CD14-positive monocyte (primary cell): ENCODE measurements around the gene PLPPR4. TPM values are rescaled to one million over a fixed set of nuclear protein-coding genes. Genes with fewer than 3 reads are reported as not detected.

Source experiments
- DNase-seq, 3 donors: peaks; one replicate each; pipeline ENCODE4 v3.0.0-alpha.2; 2011 to 2022
- H2AFZ ChIP-seq: 2 replicates; pipeline ENCODE4 v1.6.0; 2012; ENCODE audit warnings: mild to moderate bottlenecking, low read depth, low read length, inconsistent platforms; ENCODE audit not compliant: insufficient read depth, poor library complexity, severe bottlenecking
- H3K27ac ChIP-seq, 2 donors: 1 replicate in 1 of 2; 2 replicates in 1 of 2; pipeline ENCODE4 v1.5.1; 2012 to 2013; ENCODE audit warnings: low read length in 2 of 2, control low read depth in 1 of 2, inconsistent platforms in 1 of 2, low read depth in 1 of 2, mild to moderate bottlenecking in 1 of 2
- H3K27me3 ChIP-seq, 2 donors: one replicate each; pipeline versions ENCODE4 v1.6.0 to v1.6.1; 2011 to 2013; ENCODE audit warnings: low read length in 2 of 2; ENCODE audit not compliant: control insufficient read depth in 2 of 2, insufficient read depth in 2 of 2
- H3K36me3 ChIP-seq, 2 donors: replicated peaks in 1 of 2; 1 replicate in 1 of 2; 2 replicates in 1 of 2; pipeline versions ENCODE4 v1.5.1 to v1.6.1; 2012 to 2013; ENCODE audit warnings: low read length in 2 of 2, control low read depth in 1 of 2, inconsistent platforms in 1 of 2, mild to moderate bottlenecking in 1 of 2; ENCODE audit not compliant: insufficient read depth in 2 of 2, control insufficient read depth in 1 of 2
- H3K4me1 ChIP-seq, 2 donors: 1 replicate in 1 of 2; 2 replicates in 1 of 2; pipeline versions ENCODE4 v1.5.1 to v1.6.1; 2012 to 2013; ENCODE audit warnings: low read length in 2 of 2, control low read depth in 1 of 2, inconsistent platforms in 1 of 2, mild to moderate bottlenecking in 1 of 2, moderate library complexity in 1 of 2; ENCODE audit not compliant: insufficient read depth in 2 of 2, control insufficient read depth in 1 of 2
- H3K4me2 ChIP-seq: replicated peaks from 2 replicates; pipeline ENCODE3; 2012; ENCODE audit warnings: low read length, moderate library complexity, mild to moderate bottlenecking; ENCODE audit not compliant: poor library complexity, severe bottlenecking; ENCODE audit errors: extremely low read depth
- H3K4me3 ChIP-seq, 3 experiments: fragments of 200-600 bp in 1 of 3; sonication (generic) in 1 of 3; replicated peaks in 1 of 3; 1 replicate in 2 of 3; 2 replicates in 1 of 3; pipeline ENCODE4 v1.5.1; 2011 to 2013; ENCODE audit warnings: low read length in 3 of 3, mild to moderate bottlenecking in 3 of 3, control low read depth in 2 of 3, low read depth in 2 of 3, inconsistent platforms in 1 of 3, moderate library complexity in 1 of 3
- H3K79me2 ChIP-seq: 2 replicates; pipeline ENCODE4 v1.6.0; 2012; ENCODE audit warnings: mild to moderate bottlenecking, control low read depth, inconsistent platforms, low read length, moderate library complexity; ENCODE audit not compliant: insufficient read depth
- H3K9ac ChIP-seq: 2 replicates; pipeline ENCODE4 v1.6.0; 2017; ENCODE audit warnings: low read length, mild to moderate bottlenecking; ENCODE audit not compliant: insufficient read depth, poor library complexity, severe bottlenecking
- H3K9me3 ChIP-seq, 2 donors: replicated peaks in 1 of 2; 1 replicate in 1 of 2; 2 replicates in 1 of 2; pipeline versions ENCODE4 v1.5.1 to v1.6.1; 2012 to 2013; ENCODE audit warnings: low read length in 2 of 2, control low read depth in 1 of 2; ENCODE audit not compliant: control insufficient read depth in 1 of 2, insufficient read depth in 1 of 2
- H4K20me1 ChIP-seq: 2 replicates; pipeline ENCODE4 v1.6.0; 2012; ENCODE audit warnings: mild to moderate bottlenecking, low read length, control low read depth, moderate library complexity; ENCODE audit not compliant: insufficient read depth
- H3K27ac Mint-ChIP-seq, 7 donors: one replicate each; pipeline ENCODE4 v1.8.0; 2020; ENCODE audit warnings: mild to moderate bottlenecking in 7 of 7, mixed read lengths in 7 of 7, moderate library complexity in 6 of 7, inconsistent platforms in 2 of 7
- H3K27me3 Mint-ChIP-seq, 3 donors: one replicate each; pipeline ENCODE4 v1.8.0; 2021 to 2022; ENCODE audit warnings: low read depth in 3 of 3, mild to moderate bottlenecking in 3 of 3, mixed read lengths in 3 of 3, moderate library complexity in 3 of 3, inconsistent platforms in 1 of 3
- H3K36me3 Mint-ChIP-seq, 2 donors: one replicate each; pipeline ENCODE4 v1.8.0; 2020; ENCODE audit warnings: mixed read lengths in 2 of 2, inconsistent platforms in 1 of 2, mild to moderate bottlenecking in 1 of 2
- H3K4me1 Mint-ChIP-seq: one replicate; pipeline ENCODE4 v1.8.0; 2020; ENCODE audit warnings: mild to moderate bottlenecking, mixed read lengths
- H3K4me3 Mint-ChIP-seq, 2 donors: one replicate each; pipeline ENCODE4 v1.8.0; 2020; ENCODE audit warnings: mild to moderate bottlenecking in 2 of 2, mixed read lengths in 2 of 2, moderate library complexity in 1 of 2
- H3K9me3 Mint-ChIP-seq, 7 donors: one replicate each; pipeline ENCODE4 v1.8.0; 2020 to 2022; ENCODE audit warnings: mixed read lengths in 7 of 7, mild to moderate bottlenecking in 6 of 7, moderate library complexity in 6 of 7, inconsistent platforms in 2 of 7
- WGBS: methylation state at CpG from one replicate; pipeline ENCODE4 v1.1.5; 2013; ENCODE audit warnings: missing lambda C conversion rate; ENCODE audit not compliant: insufficient coverage; 5-methylcytosine and 5-hydroxymethylcytosine counted together
- intact Hi-C, 2 donors: fragments of 100-400 bp; cut with micrococcal nuclease; formaldehyde crosslinking; loops; one replicate each; pipeline versions ENCODE4 v1.15.0 to v1.15.1; 2023
- polyA plus RNA-seq, 3 donors: library from polyadenylated mRNA; depleted of rRNA in 1 of 3; unstranded in 2 of 3; stranded (reverse) in 1 of 3; fragments of 300-500 nt in 2 of 3; fragments of >200 nt in 1 of 3; fragmentation: Illumina TruSeq in 2 of 3; gene quantifications; 1 replicate in 2 of 3; 2 replicates in 1 of 3; pipeline ENCODE4 v1.2.3, GENCODE V29; 2012 to 2021
- TF ChIP-seq, protein P1 (sequence below): fragments of 200-600 bp; IDR thresholded peaks from one replicate; pipeline ENCODE4 v1.8.0; 2022; ENCODE audit warnings: antibody characterized with exemption, mild to moderate bottlenecking

PLPPR4 gene
- polyA plus RNA-seq, 3 donors: not detected

- H3K4me1 Mint-ChIP-seq: no peaks in the 10 kb centered on the region
- peaks cover 0 to 5% (median 0%) of the 10 kb centered on the region in 7 donors for H3K9me3 Mint-ChIP-seq
- no CpG with 5 or more reads among the region's 1 CpG for WGBS
- no peaks in the 10 kb centered on the region for H3K36me3 Mint-ChIP-seq
- no peaks in the 10 kb centered on the region for H3K79me2 ChIP-seq
- H3K36me3 ChIP-seq: no peaks in the 10 kb centered on the region
- H2AFZ ChIP-seq: no peak overlapping the region
- H3K27me3 ChIP-seq: no peaks in the 10 kb centered on the region
- H3K9me3 ChIP-seq: no peaks in the 10 kb centered on the region
- H3K4me3 Mint-ChIP-seq: no peak overlapping the region
- intact Hi-C loops: no loop called here
- no peak overlapping the region for H3K4me3 ChIP-seq
- TF ChIP-seq, protein P1, sequence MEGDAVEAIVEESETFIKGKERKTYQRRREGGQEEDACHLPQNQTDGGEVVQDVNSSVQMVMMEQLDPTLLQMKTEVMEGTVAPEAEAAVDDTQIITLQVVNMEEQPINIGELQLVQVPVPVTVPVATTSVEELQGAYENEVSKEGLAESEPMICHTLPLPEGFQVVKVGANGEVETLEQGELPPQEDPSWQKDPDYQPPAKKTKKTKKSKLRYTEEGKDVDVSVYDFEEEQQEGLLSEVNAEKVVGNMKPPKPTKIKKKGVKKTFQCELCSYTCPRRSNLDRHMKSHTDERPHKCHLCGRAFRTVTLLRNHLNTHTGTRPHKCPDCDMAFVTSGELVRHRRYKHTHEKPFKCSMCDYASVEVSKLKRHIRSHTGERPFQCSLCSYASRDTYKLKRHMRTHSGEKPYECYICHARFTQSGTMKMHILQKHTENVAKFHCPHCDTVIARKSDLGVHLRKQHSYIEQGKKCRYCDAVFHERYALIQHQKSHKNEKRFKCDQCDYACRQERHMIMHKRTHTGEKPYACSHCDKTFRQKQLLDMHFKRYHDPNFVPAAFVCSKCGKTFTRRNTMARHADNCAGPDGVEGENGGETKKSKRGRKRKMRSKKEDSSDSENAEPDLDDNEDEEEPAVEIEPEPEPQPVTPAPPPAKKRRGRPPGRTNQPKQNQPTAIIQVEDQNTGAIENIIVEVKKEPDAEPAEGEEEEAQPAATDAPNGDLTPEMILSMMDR: no peak
- H3K27ac Mint-ChIP-seq: no peak overlapping the region
- no peaks in the 10 kb centered on the region for H3K4me1 ChIP-seq
- no peak overlapping the region for H3K9ac ChIP-seq
- H3K27me3 Mint-ChIP-seq: no peaks in the 10 kb centered on the region
- DNase-seq: no peak
- no peaks in the 10 kb centered on the region for H4K20me1 ChIP-seq
- H3K4me2 ChIP-seq: no peak overlapping the region
- no peak overlapping the region for H3K27ac ChIP-seq
Measured at GRCh38 chr1:99315305-99315704, 51.0 kb downstream of the PLPPR4 start.

GRCh38 chr1:99326215-99326949 is 62.1 kb downstream of the PLPPR4 start:
- Histone ChIP-seq H3K4me1 (no peaks in the 10 kb centered on the region), H3K9me3 (no peaks in the 10 kb centered on the region), H3K27me3 (no peaks in the 10 kb centered on the region), H2AFZ (no peak overlapping the region), H4K20me1 (no peaks in the 10 kb centered on the region), H3K4me2 (no peak overlapping the region), H3K27ac (no peak overlapping the region), H3K4me3 (no peak overlapping the region), H3K9ac (no peak overlapping the region), H3K36me3 (no peaks in the 10 kb centered on the region), H3K79me2 (no peaks in the 10 kb centered on the region)
- DNase-seq: no peak
- Mint-ChIP-seq H3K27ac (no peak overlapping the region), H3K9me3 (peaks cover 0 to 3% (median 0%) of the 10 kb centered on the region in 7 donors), H3K4me1 (no peaks in the 10 kb centered on the region), H3K36me3 (no peaks in the 10 kb centered on the region), H3K27me3 (peaks cover 0 to 2% (median 0%) of the 10 kb centered on the region in 3 donors), H3K4me3 (no peak overlapping the region)
- intact Hi-C loops: no loop called here
- WGBS: no CpG with 5 or more reads among the region's 3 CpGs
- TF ChIP-seq, protein P1: no peak
